Activated T-cell treated with anti-CD3 and anti-CD28 coated beads for 24 hours (primary cell): ENCODE results near the gene ARFGAP3.
A peak's percentile ranks its signal among the peaks of the same experiment; 100 is the strongest.
"Not testable (repeated sequence)": the region's sequence is repeated elsewhere in the genome, so short reads cannot be mapped to it uniquely, and the experiment has no call there.

Source experiments
- DNase-seq: peaks from one replicate; pipeline ENCODE4 v3.0.0-alpha.2; 2020; ENCODE audit warnings: low read depth

Gene ARFGAP3

DNA sequence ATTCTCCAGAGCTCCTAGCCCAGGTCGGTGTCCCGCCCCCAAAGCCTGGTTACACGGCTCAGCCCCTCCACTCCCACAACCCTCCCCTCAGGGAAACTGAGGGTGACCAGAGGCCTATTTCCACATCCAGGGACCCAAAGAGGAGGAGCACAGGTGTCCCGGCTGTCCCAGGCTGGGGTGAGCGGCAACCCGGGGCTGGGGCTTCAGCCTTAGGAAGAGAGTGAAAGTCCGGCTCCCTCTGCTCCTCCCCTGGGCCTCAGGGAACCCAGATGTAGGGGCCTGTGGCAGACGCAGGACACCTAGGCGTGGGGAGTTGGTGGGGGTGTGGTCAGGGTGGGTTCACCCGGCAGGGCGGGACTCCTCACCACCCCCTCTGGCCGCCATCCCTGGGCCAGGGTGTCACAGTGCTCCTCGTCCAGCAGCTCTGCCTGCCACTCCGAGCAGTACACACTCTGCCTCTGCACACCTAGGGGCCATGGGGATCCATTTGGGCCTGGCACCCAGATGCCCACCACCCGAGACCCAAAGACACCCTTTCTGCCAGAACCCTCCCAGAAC lies 63.1 kb downstream of the ARFGAP3 start:
- DNase-seq = no peak

DNA sequence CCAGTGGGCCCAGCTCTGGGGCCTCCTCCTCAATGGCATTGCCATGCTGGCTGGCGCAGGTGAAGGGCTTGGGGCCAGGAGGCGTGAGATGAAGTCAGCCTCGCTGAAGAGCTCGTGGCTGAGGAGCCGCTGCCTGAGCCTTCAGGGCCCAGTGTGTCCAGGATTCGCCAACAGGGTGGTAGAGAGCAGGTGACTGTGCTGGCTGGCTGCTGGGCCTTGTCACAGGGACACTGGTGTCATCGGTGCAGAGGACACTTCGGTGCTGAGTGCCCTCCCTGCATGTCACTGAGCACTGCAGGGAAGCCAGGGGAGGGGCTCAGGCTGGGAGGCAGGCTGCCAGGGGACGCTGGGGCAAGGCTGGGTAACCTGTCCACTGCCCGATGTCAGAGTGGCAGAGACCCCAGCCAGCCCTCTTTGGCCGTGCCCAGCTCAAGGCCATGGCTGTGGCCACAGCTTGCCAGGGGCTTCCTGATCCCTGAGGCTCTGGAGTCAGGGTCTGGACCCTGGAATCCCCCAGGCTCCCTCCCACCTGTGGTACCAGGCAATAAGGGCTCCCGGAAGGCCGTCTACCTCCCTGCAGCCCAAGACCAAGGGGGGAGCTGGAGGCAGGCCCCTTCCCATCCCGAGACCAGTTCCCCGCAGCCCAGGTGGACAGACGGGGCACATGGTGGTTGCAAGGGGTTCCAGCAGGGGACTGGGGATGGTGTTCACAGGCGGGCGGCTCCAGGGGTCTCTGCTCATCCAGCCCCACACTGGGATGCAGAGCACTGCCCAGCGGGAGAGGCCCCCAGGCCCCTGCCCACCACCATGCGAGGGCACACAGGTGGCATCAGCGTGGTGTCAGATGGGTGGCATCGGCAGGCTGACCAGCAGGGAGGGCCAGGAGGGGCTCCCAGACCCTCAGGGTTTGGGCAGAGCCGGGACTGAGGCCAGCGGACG lies 63.9 kb downstream of the ARFGAP3 start:
- no peak for DNase-seq

DNA sequence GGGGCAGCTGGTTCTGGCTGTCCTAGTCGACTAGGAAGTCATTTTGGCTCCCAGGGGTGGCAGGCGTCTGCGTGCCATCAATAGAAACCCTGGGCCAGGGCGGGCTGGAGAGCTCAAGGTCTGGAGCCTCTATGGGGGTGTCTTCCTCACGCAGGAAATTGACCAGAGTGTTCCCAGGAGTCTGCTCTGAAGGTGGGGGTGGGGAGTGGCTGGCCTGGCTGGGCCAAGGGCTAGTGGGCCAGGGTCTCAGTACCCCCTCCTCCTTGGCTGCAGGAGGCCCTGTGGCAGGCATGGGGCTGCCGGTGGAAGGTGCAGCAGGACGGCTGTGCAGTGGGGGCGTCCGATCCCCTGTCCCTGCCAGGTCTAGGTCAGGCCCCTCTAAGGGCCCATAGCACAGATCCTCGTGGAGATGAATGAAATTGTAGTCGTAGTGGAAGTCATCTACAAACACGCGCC lies 64.6 kb downstream of the ARFGAP3 start:
- DNase-seq = no peak

DNA sequence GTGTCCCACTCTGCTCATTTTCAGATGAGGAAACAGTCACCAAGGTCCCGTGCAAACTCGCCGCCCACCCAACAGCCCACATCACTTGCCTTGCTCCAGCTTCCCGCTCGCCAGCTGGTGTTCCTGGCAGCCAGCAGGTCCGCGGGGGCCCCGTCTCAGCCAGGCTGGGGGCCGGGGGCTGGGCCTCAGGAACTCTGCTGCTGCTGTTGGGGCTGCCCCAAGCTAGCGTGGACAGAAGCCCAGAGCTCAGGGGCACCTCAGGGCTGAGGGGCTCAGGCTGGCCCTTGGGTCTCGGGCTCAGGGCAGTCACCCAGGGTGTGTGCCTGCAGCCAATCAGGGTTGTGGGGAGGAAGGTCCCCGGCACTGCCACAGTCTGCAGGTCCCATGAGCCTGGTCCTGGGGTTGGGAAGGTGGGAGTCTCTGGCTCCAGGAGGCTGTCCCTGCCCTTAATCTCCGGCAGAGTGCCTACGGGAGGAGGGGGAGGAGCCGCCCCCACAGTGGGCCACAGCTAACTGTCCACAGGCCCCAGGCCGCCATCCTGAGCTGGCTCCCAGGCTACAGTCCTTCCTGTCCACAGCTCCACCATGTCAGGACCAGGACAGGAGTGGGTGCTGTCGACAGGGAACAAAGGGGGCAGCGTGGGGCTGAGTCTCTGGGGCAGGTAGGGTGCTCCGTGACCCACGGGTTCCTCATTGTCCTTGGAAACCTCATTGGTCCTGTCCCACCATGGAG lies 65.2 kb downstream of the ARFGAP3 start:
- no peak for DNase-seq

DNA sequence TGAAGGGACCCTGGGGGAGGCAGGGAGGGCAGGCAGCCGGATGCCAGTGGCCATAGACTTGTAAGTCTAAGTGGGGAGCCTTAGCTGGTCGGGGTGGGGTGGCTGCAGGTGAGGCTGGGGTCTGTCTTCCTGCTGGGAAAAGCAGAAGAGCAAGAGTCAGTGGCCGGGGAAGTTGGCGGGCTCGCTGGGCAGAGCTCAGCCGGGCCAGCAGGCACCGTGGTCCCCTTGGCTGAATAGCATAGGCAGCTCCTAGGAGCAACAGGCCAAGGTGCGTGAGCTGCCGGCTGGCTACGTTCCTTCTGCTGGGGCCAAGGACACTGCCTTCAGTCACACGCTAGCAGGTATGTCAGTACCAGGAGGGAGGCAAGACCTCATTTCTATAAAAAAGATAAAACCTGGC lies 68.6 kb downstream of the ARFGAP3 start:
- DNase-seq = no peak

DNA sequence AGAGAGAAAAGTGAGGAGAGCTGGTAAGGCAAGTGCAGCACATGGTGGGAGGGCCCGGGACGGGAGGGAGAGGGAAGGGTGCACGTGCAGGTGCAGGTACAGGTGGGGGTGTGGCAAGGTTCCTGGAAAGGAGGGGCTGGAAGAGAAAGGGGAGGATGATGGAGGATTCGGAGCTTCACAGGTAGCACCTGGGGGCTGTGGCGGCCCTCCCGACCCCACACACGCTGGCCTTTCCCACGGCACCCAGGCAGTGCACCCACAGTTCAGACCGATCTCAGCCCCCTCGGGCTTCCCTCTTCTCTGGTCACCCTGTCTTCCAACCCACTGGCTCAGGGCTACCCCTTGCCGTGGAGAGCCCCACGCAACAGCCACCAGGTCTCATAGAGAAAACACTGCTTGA lies 69.1 kb downstream of the ARFGAP3 start:
- no peak for DNase-seq

DNA sequence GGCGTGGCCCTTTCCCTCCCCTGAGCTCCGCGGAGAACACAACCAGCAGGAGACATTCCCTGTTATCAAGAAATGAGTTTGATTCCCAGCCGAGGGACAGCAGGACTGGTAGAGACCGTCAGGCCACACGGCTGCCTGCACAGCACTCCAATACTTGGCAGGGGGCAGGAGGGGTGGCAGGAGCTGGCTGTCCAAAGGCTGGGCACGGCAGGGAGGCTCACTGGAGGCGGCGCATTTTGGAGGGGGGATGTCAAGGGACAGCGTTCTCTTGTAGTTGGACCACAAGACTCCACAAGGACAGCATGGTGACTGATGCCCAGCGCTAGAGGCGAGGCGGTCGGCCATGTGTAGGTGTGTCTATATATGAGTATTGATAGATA lies 69.7 kb downstream of the ARFGAP3 start:
- DNase-seq = no peak

DNA sequence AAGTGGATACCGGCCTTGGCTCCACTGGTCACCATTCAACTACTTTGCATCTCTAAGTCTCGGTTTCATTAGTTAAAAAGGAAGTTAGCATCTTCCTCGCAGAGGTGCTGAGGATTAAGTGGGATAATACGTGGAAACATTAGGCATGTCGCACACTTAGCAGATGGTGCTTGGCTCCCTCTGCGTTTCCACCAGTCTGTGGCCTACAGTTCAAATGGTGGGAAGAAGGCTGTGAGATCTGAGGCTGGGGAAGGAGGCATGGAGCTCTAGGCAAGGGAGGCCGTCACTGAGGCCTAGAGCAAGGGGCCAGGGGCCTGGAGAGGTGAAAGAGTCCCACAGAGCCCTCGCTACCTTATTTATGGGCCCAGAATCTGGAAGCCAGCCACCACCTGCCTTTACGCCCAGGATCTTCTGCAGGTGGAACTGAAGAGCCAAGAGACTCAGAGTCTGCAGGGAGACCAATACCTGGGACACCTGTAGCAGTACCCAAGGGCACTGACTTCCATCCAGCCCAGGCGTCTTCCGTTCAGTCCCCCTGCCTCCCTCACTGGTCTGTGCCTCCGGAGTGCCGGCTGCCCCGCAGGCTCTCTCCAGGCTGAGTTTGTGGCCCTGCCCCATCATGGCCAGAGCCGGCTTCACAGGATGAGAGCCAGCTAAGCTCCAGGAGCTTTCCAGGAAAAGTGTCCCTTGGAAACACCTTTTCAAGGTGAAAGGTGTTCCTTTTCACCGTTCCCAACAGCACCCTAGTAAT lies 70.3 kb downstream of the ARFGAP3 start:
- DNase-seq = no peak

DNA sequence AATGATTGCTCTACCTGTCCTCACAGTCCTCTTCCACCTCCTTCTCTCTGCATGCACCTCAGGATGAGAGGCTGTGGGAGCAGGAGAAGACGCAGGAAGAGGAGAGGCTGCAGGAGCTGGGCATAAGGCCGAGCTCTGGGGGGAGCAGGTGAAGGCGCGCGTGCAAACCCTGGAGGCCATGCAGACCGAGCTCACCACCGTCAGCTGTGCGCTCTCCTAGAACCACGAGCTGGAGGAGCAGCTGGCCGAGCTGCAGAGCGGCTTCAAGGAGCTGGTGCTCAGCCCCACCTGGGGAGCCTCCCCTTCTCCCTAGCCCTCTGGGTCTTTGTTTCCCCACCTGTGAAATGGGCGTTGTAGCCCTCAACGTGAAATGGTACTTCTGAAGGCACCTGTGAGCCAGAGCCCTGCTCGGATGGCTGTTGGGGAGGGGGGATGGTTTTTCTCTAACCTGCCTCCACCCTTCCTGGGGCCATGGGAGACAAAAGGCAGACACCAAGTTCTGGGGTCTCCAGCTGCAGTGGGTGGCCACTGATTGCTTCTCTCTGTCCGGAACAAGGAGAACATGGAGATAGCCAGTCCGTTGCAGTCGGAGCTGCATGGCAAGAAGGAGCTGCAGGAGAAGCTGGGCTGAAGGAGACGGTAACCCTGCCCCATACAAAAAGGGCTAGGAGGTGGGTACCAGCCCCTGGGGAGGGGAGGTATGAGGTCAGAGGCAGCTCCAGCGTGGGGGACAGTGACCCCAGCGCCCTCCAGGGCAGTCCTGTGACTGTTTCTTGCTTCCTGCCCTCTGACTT lies 71.2 kb downstream of the ARFGAP3 start:
- no peak for DNase-seq

DNA sequence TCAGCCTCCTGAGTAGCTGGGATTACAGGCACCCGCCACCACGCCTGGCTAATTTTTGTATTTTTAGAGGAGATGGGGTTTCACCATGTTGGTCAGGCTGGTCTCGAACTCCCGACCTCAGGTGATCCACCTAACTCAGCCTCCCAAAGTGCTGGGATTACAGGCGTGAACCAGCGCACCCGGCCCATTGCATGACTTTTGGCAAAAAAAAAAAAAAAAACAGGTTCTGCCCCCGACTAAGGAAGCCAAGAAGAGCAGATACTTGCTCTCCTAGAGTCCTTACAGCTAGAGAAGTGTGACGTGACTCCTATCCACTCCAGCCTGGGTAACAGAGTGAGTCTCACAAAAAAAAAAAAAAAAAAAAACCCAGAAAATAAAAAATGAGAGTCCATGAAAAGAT lies 74.8 kb downstream of the ARFGAP3 start:
- not testable (repeated sequence) for DNase-seq

DNA sequence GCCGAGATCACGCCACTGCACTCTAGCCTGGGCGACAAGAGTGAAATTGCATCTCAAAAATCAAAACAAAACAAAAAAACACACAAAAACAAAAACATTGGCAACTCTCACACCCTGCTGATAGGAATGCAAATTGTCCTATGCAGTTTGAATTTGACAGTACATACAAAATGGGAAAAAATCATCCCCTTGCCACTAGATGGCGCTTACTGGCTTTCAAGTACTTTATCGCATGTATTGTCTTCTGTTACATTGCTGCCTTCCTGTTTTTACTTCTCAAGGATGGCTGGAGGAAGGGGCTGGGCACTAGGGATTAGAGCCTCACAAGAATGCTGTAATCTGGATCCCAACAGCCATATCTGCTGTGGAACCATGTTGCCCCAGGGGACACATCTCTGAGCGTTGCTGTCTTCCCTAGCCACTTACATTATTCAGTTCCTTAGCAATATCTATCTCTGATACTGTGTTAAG lies 77.0 kb downstream of the ARFGAP3 start:
- DNase-seq = peak; percentile 33

DNA sequence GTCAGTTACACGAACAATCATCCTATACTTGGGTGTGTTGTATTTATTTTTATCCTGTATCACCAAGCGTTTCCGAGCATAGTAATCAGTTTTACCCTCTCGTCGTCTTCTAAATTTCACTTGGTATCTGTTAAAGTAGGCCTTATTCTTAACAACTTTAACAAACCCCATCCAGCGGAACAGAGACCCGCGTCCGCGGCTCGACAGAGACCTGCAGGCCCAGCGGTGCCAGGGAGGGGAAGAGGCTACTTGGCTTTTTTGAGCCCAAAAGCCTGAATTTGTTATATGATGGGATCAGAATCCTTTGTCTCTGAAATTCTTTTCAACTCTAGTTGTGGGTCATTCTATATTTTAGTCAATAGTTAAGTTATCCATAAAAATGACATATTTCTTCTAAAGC lies 79.9 kb downstream of the ARFGAP3 start:
- DNase-seq = no peak

DNA sequence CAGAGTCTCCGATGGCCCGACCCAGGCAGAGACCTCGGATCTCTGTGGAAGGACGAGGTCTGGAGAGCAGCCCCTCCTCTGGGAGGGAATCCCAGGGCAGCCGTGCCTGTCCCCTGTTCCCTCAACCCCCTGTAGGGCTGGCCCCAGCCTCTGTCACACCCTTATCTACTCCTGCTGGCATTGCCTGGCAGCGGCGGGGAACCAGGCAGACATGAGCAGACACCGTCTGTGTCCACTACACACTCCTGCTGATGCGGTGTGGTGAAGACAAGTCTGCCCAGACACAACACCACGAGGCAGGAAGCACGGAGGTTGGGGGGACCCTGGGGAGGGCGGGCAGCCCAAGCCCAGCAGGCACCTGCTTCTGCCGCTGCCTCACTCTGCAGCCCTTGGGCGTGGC lies 83.9 kb downstream of the ARFGAP3 start:
- DNase-seq = no peak

DNA sequence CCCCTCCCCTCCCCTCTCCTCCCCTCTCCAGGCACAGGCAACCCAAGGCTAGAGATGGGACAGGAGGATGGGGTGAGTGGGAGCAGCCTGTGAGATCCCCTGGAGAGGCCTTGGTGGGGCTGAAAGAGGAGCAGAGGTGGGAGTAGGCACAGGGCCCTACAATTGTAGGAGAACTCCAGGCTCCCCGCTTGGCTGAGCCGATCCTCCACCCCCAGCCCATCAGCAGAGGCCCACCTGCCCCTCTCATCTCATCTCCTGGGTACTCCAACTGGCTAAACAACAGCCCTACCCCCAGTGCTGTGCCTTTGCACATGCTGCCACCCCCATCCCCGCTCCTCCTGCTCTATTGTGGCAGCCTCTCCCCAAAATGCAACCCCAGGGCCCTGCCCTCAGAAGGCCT lies 84.4 kb downstream of the ARFGAP3 start:
- no peak for DNase-seq

DNA sequence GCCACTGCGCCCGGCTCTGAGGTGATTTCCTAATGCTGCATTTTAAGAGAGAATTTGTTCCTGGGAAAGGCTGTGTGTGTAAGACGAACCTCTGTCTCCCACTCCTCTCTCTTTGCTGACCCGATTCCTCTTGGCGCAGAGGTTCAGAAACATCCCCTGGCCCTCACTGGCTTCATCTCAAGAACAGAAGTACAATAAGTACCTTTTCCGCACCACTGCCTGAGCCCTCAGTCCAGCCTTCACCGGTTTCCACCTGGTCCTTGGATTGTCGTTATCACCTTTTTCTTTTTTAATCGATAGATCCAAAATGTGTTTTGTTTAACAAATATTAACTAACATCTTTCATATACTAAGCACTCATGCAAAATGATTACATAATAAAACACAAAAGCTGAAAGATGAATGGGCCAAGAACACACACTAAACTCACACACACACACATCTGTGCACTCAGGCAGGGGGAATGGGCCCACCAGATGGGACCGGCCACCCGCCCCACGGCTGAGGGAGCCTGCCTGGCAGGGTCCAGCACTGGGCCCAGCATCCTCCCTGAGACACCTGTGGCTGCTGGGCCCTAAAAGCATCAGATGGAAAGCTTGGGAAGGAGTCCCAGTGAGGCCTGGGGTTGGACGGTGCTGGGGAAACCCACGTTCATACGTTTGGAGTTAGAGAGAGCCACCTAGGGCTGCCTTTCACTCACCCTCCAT lies 86.0 kb downstream of the ARFGAP3 start:
- DNase-seq = no peak

DNA sequence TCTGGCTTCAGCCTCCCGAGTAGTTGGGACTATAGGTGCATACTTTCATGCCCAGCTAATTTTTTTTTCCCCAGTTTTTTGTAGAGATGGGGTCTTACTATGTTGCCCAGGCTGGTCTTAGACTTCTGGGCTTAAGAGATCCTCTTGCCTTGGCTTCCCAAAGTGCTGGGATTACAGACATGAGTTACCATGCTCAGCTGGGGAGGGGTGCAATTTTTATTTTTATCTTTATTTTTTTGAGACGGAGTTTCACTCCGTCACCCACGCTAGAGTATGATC lies 86.7 kb downstream of the ARFGAP3 start:
- DNase-seq = no peak

DNA sequence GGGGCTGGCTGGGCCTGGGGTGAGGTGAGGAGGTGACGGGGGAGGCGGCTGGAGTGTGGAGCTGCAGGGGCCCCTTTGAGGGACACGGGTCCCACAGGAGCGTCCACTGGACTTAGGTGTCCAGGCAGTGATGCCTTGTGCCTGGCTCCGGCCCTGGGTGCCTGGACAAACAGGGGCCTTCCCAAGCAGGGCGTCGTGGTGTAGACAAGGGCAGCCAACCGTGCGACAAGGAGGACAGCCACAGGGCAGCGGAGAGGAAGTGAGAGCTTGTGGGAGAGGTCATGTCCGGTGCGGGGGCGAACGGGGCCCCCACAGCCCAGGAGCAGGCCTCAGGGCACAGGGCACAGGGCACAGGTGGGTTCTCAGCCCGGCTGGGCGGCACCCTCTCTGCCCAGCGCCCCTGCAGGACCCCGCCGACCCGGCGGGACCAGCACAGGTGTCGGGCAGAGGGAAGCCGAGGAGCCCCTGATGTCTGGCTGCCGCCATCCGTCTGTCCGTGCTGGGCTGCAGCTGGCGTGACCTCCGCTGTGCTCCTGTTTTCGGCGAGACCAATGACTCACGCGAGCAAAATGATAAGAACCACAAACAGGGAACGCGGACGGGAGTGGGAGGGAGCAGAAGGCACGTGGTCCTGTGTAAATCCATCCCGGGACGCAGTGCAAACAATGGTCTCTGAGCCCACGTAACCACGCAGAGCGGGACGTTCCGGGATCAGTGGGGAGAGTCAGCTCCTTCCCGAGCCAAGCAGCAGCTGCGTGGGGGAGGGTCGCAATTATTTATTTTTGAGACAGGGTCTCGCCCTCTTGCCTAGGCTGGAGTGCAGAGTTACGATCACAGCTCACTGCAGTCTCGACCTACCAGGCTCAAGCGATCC lies 87.3 kb downstream of the ARFGAP3 start:
- DNase-seq = no peak

DNA sequence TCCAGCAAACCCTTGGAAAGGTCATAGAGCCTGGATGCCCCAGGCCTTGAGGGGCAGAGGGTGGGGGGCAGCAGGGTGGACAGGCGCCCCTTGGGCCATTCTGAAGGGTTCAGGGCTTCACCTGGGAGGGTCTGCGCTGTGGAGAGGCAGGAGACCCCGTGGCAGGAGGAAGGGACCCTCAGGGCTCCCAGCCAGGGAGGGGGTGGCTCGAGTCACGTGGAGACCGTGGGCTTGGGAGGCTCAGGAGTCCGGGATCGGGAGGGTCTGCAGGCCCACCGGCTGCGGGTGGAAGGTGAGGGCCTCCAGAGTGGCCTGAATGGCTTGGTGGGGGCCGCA lies 87.9 kb downstream of the ARFGAP3 start:
- DNase-seq = no peak

DNA sequence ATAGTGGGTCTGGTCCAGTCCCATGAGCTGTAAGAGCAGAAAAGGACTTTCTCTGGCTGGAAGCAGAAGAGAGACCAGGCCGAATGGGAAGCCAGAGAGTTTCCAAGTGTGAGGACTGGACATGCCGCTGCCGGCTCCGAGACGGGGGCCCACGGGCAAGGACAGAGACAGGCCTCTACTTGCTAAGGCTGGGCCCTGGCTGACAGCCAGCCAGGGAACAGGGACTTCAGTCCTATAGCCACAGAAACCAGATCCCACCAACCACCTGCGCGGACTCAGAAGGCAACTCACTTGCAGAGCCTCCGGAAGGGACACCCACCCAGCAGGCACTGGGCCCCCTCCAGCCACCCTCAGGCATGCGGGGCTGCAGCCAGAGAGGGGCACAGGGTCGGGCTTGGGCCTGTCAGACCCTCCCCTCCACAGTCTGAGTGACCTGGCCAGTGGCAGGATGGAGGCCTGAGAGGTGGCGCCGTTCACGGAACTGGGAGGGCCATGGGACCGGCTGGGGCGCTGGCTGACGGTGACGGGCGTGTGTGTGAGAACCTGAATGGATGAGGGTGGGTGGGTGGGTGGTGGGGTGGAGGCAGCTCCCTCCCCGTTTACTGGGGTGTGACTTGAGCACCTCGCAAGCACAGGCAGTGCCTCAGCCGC lies 88.6 kb downstream of the ARFGAP3 start:
- no peak for DNase-seq

DNA sequence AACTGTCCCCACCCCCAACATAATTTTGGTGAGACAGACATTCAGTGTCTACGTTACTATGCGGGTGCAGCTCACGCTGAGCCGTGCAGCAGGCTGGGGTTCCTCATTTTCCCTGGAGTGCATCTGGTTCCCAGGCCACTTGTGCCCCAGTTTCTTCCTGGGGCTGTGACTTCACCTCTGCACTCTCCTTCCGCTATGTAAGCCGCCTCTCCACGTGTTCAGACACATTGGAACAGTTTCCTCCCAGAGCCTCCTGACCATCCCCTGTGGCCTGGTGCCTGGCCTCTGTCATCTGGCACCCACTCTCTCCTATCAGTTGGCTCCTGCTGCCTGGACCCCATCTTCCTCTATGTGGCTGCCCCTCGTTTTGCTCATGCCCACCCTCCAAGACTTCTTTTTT lies 90.2 kb downstream of the ARFGAP3 start:
- no peak for DNase-seq
